Measurements from ENCODE around the gene PHF12.
"Not testable (repeated sequence)": the region's sequence is repeated elsewhere in the genome, so short reads cannot be mapped to it uniquely, and the experiment has no call there.

Gene PHF12

GRCh38 chr17:28879886-28880571 is 71.3 kb downstream of the PHF12 start:
- Histone ChIP-seq H3K4me1 (ENCODE audit: control insufficient read depth in 1 of 2, insufficient read depth in 2 of 2, low read length in 2 of 2) (peaks cover 0 to 8% of the 10 kb centered on the region in 2 donors), H3K9ac (ENCODE audit: low read depth in 1 of 2, low read length in 2 of 2) (no peak overlapping the region), H3K27me3 (ENCODE audit: control insufficient read depth in 1 of 2, insufficient read depth in 2 of 2, low read length in 2 of 2) (no peaks in the 10 kb centered on the region), H3K27ac (ENCODE audit: low read depth, low read length) (no peak overlapping the region), H3K36me3 (ENCODE audit: control insufficient read depth in 1 of 2, insufficient read depth in 2 of 2, low read length in 2 of 2) (peaks cover 23 to 62% of the 10 kb centered on the region in 2 donors), H3K9me3 (ENCODE audit: control insufficient read depth in 1 of 2, low read length in 2 of 2) (no peaks in the 10 kb centered on the region), H3K4me3 (ENCODE audit: low read depth in 1 of 2, low read length in 2 of 2) (no peak overlapping the region)

DNA sequence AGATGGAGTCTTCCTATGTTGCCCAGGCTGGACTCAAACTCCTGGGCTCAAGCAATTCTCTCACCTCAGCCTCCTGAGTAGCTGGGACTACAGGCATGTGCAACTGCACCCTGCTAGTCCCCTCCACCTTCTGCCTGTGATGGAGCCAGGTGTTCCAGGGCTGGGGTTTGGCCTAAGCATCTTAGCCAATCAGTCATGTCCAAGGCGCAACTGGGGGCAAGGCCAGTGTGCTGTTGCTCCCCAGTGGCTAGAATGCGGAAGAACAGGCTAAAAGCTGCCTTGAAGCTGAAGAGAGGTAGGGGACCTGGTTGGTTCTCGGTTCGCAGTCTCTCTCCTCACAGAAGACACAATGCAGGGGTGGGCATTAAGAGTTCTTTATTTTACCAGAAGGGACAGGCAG is 72.3 kb downstream of the PHF12 start:
- no peaks in the 10 kb centered on the region for H3K27me3 ChIP-seq (ENCODE audit: control insufficient read depth in 1 of 2, insufficient read depth in 2 of 2, low read length in 2 of 2)
- no peak overlapping the region for H3K9ac ChIP-seq (ENCODE audit: low read depth in 1 of 2, low read length in 2 of 2)
- H3K27ac ChIP-seq (ENCODE audit: low read depth, low read length) = no peak overlapping the region
- H3K4me1 ChIP-seq (ENCODE audit: control insufficient read depth in 1 of 2, insufficient read depth in 2 of 2, low read length in 2 of 2) = peaks cover 0 to 8% of the 10 kb centered on the region in 2 donors
- H3K36me3 ChIP-seq (ENCODE audit: control insufficient read depth in 1 of 2, insufficient read depth in 2 of 2, low read length in 2 of 2) = peaks cover 23 to 52% of the 10 kb centered on the region in 2 donors
- H3K9me3 ChIP-seq (ENCODE audit: control insufficient read depth in 1 of 2, low read length in 2 of 2) = no peaks in the 10 kb centered on the region
- no peak overlapping the region for H3K4me3 ChIP-seq (ENCODE audit: low read depth in 1 of 2, low read length in 2 of 2)

DNA sequence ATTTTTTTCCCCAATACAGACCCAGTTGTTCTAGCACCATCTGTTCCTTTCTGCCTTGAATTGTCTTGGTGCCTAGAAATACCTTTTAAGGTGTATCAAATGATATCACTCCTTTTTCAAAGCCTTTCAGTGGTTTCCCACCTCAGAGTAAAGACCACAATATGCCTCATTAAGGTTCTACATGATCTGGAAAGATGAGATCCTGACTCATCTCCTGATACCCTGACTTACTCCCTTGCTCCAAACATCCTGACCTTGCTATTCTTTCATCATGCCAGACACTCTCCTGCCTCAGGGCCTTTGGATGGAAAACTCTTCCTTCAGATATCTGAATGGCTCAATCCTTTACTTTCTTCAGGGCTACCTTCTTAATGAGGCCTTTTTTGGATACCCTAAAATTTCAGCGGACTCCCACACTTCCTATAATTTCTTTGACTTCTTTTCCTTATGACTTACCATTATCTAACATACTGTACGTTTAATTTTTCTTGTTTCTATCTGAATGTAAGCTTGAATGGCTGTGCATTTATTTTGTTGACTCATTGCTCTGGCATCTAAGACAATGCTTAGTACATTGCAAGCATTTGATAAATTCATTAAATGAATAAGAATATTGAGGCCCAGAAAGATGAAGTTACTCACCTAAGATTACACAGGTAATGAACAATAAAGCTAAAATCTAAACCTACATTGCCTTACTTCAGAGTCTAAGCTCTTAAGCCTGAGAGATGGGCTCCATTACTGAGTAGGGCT is 73.0 kb downstream of the PHF12 start:
- Histone ChIP-seq H3K27me3 (ENCODE audit: control insufficient read depth in 1 of 2, insufficient read depth in 2 of 2, low read length in 2 of 2) (no peaks in the 10 kb centered on the region), H3K4me3 (ENCODE audit: low read depth in 1 of 2, low read length in 2 of 2) (no peak overlapping the region), H3K9ac (ENCODE audit: low read depth in 1 of 2, low read length in 2 of 2) (no peak overlapping the region), H3K36me3 (ENCODE audit: control insufficient read depth in 1 of 2, insufficient read depth in 2 of 2, low read length in 2 of 2) (peaks cover 23 to 46% of the 10 kb centered on the region in 2 donors), H3K27ac (ENCODE audit: low read depth, low read length) (no peak overlapping the region), H3K9me3 (ENCODE audit: control insufficient read depth in 1 of 2, low read length in 2 of 2) (no peaks in the 10 kb centered on the region), H3K4me1 (ENCODE audit: control insufficient read depth in 1 of 2, insufficient read depth in 2 of 2, low read length in 2 of 2) (peaks cover 0 to 8% of the 10 kb centered on the region in 2 donors)

DNA sequence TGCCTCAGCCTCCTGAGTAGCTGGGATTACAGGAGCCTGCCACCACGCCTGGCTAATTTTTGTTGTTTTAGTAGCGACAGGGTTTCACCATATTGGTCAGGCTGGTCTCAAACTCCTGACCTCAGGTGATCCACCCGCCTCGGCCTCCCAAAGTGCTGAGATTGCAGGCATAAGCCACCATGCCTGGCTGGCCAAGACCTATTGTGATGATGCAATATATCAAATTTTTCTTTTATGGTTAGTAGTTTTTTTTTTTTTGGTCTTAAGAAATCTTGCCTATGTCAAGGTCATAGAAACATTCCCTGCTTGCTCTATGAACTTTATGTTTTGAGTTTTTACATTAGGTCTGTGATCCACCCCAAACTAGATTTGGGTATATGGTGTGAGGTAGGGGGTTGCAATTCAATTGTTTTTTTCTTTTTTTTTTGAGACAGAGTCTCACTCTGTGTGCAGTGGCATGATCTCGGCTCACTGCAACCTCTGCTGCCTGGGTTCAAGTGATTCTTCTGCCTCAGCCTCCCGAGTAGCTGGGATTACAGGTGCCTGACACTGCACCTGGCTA is 74.1 kb downstream of the PHF12 start:
- H3K36me3 ChIP-seq (ENCODE audit: control insufficient read depth in 1 of 2, insufficient read depth in 2 of 2, low read length in 2 of 2) = peaks cover 19 to 35% of the 10 kb centered on the region in 2 donors
- H3K4me3 ChIP-seq (ENCODE audit: low read depth in 1 of 2, low read length in 2 of 2); H3K9ac ChIP-seq (ENCODE audit: low read depth in 1 of 2, low read length in 2 of 2); H3K27ac ChIP-seq (ENCODE audit: low read depth, low read length); H3K4me1 ChIP-seq (ENCODE audit: control insufficient read depth in 1 of 2, insufficient read depth in 2 of 2, low read length in 2 of 2); H3K9me3 ChIP-seq (ENCODE audit: control insufficient read depth in 1 of 2, low read length in 2 of 2); H3K27me3 ChIP-seq (ENCODE audit: control insufficient read depth in 1 of 2, insufficient read depth in 2 of 2, low read length in 2 of 2): not testable (repeated sequence)

DNA sequence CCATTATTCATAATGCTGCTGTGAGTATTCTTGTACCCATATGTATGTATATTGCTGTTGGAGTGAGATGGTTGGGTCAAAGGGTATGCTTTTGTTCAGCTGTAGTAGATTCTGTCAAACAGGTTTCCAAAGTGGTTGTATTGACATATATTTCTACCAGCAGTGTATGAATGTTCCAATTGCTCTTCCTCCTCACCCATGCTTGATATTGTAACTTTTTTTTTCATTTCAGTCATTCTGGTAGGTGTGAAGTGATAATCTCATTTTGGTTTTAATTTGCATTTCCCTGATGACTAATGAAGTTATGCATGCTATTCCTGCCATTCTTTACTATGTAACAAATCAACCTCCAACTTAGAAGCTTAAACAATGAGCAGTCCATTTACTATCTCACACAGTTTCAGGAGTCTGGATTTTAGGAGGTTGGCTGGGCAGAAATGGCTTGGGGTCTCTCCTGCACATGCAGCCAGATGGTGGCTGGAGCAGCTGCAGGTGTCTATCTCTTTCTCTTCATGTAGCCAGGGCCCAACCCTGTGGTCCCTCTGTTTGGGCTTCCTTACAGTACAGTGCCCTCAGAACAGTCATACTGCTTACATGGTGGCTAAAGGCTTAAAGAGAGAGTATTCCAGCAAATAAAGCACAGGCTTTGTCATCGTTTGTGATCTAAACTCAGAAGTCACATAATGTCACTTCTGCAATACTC is 75.3 kb downstream of the PHF12 start:
- Histone ChIP-seq H3K4me1 (ENCODE audit: control insufficient read depth in 1 of 2, insufficient read depth in 2 of 2, low read length in 2 of 2) (peaks cover 0 to 8% of the 10 kb centered on the region in 2 donors), H3K27me3 (ENCODE audit: control insufficient read depth in 1 of 2, insufficient read depth in 2 of 2, low read length in 2 of 2) (no peaks in the 10 kb centered on the region), H3K27ac (ENCODE audit: low read depth, low read length) (no peak overlapping the region), H3K4me3 (ENCODE audit: low read depth in 1 of 2, low read length in 2 of 2) (no peak overlapping the region), H3K9ac (ENCODE audit: low read depth in 1 of 2, low read length in 2 of 2) (no peak overlapping the region), H3K9me3 (ENCODE audit: control insufficient read depth in 1 of 2, low read length in 2 of 2) (no peaks in the 10 kb centered on the region), H3K36me3 (ENCODE audit: control insufficient read depth in 1 of 2, insufficient read depth in 2 of 2, low read length in 2 of 2) (peaks cover 6 to 22% of the 10 kb centered on the region in 2 donors)

DNA sequence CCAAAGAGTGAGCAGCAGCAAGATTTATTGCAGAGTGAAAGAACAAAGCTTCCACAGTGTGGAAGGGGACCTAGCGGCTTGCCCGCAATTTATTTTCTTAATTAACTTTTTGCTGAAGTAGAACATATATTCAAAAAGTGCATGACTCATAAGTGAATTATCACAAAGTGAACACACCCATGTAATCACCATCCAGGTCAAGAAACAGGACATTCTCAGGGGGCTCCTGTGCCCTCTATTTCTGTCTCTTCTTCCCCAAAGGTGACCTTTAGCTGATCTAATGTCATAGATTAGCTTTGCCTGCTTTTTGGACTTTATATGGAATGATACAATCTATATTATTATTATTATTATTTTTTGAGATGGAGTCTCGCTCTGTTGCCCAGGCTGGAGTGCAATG is 76.6 kb downstream of the PHF12 start:
- no peaks in the 10 kb centered on the region for H3K27me3 ChIP-seq (ENCODE audit: control insufficient read depth in 1 of 2, insufficient read depth in 2 of 2, low read length in 2 of 2)
- H3K36me3 ChIP-seq (ENCODE audit: control insufficient read depth in 1 of 2, insufficient read depth in 2 of 2, low read length in 2 of 2) = peaks cover 0 to 10% of the 10 kb centered on the region in 2 donors
- H3K4me3 ChIP-seq (ENCODE audit: low read depth in 1 of 2, low read length in 2 of 2) = no peak overlapping the region
- peaks cover 0 to 8% of the 10 kb centered on the region in 2 donors for H3K4me1 ChIP-seq (ENCODE audit: control insufficient read depth in 1 of 2, insufficient read depth in 2 of 2, low read length in 2 of 2)
- no peak overlapping the region for H3K27ac ChIP-seq (ENCODE audit: low read depth, low read length)
- no peaks in the 10 kb centered on the region for H3K9me3 ChIP-seq (ENCODE audit: control insufficient read depth in 1 of 2, low read length in 2 of 2)
- H3K9ac ChIP-seq (ENCODE audit: low read depth in 1 of 2, low read length in 2 of 2) = no peak overlapping the region

DNA sequence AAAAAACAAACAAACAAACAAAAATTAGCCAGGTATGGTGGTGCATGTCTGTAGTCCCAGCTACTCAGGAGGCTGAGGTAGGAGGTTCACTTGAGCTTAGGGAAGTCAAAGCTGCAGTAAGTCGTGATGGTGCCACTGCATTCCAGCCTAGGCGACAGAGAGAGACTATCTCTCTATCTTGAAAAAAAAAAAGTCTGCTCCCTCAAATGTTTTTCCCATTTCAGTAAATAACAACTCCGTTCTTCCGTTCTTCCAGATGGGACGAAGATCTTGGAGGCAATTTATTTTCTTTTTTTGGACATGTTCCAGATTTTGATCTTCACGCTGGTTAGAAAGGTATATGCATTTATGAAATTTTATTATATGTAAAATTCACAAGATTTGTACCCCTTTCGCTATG is 77.5 kb downstream of the PHF12 start:
- Histone ChIP-seq H3K9me3 (ENCODE audit: control insufficient read depth in 1 of 2, low read length in 2 of 2) (no peaks in the 10 kb centered on the region), H3K27ac (ENCODE audit: low read depth, low read length) (no peak overlapping the region), H3K9ac (ENCODE audit: low read depth in 1 of 2, low read length in 2 of 2) (no peak overlapping the region), H3K4me3 (ENCODE audit: low read depth in 1 of 2, low read length in 2 of 2) (no peak overlapping the region), H3K4me1 (ENCODE audit: control insufficient read depth in 1 of 2, insufficient read depth in 2 of 2, low read length in 2 of 2) (peaks cover 0 to 8% of the 10 kb centered on the region in 2 donors), H3K27me3 (ENCODE audit: control insufficient read depth in 1 of 2, insufficient read depth in 2 of 2, low read length in 2 of 2) (no peaks in the 10 kb centered on the region), H3K36me3 (ENCODE audit: control insufficient read depth in 1 of 2, insufficient read depth in 2 of 2, low read length in 2 of 2) (peaks cover 0 to under 1% of the 10 kb centered on the region in 2 donors)

- H3K36me3 ChIP-seq (ENCODE audit: control insufficient read depth in 1 of 2, insufficient read depth in 2 of 2, low read length in 2 of 2) = no peaks in the 10 kb centered on the region
- peaks cover under 1 to 8% of the 10 kb centered on the region in 2 donors for H3K4me1 ChIP-seq (ENCODE audit: control insufficient read depth in 1 of 2, insufficient read depth in 2 of 2, low read length in 2 of 2)
- H3K9ac ChIP-seq (ENCODE audit: low read depth in 1 of 2, low read length in 2 of 2) = no peak overlapping the region
- H3K9me3 ChIP-seq (ENCODE audit: control insufficient read depth in 1 of 2, low read length in 2 of 2) = no peaks in the 10 kb centered on the region
- H3K27me3 ChIP-seq (ENCODE audit: control insufficient read depth in 1 of 2, insufficient read depth in 2 of 2, low read length in 2 of 2) = no peaks in the 10 kb centered on the region
- no peak overlapping the region for H3K27ac ChIP-seq (ENCODE audit: low read depth, low read length)
- H3K4me3 ChIP-seq (ENCODE audit: low read depth in 1 of 2, low read length in 2 of 2) = no peak overlapping the region
Measured at GRCh38 chr17:28871056-28871579, 80.2 kb downstream of the PHF12 start.

DNA sequence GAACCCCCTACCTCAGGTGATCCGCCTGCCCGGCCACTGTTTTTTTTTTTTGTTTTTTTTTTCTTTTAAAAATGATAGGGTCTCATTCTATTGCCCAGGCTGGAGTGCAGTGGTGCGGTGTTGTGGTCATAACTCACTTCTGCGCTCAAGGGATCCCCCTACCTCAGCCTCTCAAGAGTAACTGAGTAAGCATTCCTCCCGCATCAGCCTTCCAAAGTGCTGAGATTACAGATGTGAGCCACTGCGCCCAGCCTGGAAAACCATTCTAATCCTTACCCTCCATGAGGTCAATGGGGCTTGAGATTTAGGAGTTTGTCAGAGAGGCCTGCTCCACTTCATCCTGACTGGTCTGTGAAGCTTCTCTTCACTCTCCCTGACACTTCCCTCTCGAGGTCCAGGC is 84.0 kb downstream of the PHF12 start:
- H3K27me3 ChIP-seq (ENCODE audit: control insufficient read depth in 1 of 2, insufficient read depth in 2 of 2, low read length in 2 of 2) = no peaks in the 10 kb centered on the region
- H3K4me1 ChIP-seq (ENCODE audit: control insufficient read depth in 1 of 2, insufficient read depth in 2 of 2, low read length in 2 of 2) = peaks cover 13 to 22% of the 10 kb centered on the region in 2 donors
- no peaks in the 10 kb centered on the region for H3K36me3 ChIP-seq (ENCODE audit: control insufficient read depth in 1 of 2, insufficient read depth in 2 of 2, low read length in 2 of 2)
- H3K9me3 ChIP-seq (ENCODE audit: control insufficient read depth in 1 of 2, low read length in 2 of 2) = no peaks in the 10 kb centered on the region
- no peak overlapping the region for H3K27ac ChIP-seq (ENCODE audit: low read depth, low read length)
- no peak overlapping the region for H3K9ac ChIP-seq (ENCODE audit: low read depth in 1 of 2, low read length in 2 of 2)
- H3K4me3 ChIP-seq (ENCODE audit: low read depth in 1 of 2, low read length in 2 of 2) = no peak overlapping the region

All from duodenal mucosa (tissue), 2 donors.